Activated CD4-positive, alpha-beta memory T cell treated with anti-CD3 and anti-CD28 coated beads for 36 hours (primary cell): Measurements from ENCODE around the gene PDGFRA. TPM values are rescaled to one million over a fixed set of nuclear protein-coding genes. Genes with fewer than 3 reads are reported as not detected.
"Not testable (repeated sequence)": the region's sequence is repeated elsewhere in the genome, so short reads cannot be mapped to it uniquely, and the experiment has no call there.

ENCODE experiments used
- CTCF ChIA-PET: fragments of 350-600 bp; sonication (Branson Sonifier 250); formaldehyde crosslinking; loops from one replicate; lab custom pipeline; 2021; ENCODE audit warnings: antibody characterized with exemption, inconsistent platforms; lab: Charles Lee
- POLR2A ChIA-PET: fragments of 350-600 bp; sonication (Branson Sonifier 250); formaldehyde crosslinking; loops from one replicate; lab custom pipeline; 2021; ENCODE audit warnings: antibody characterized with exemption; lab: Charles Lee
- DNase-seq: peaks from one replicate; pipeline ENCODE4 v3.0.0-alpha.2; 2020
- H3K27ac Mint-ChIP-seq: one replicate; pipeline ENCODE4 v1.8.0; 2021; ENCODE audit warnings: mixed read lengths
- H3K27me3 Mint-ChIP-seq: one replicate; pipeline ENCODE4 v1.8.0; 2021; ENCODE audit warnings: mixed read lengths
- H3K36me3 Mint-ChIP-seq: one replicate; pipeline ENCODE4 v1.8.0; 2021; ENCODE audit warnings: mixed read lengths
- H3K4me1 Mint-ChIP-seq: one replicate; pipeline ENCODE4 v1.8.0; 2021; ENCODE audit warnings: low read depth, mixed read lengths
- H3K4me3 Mint-ChIP-seq: one replicate; pipeline ENCODE4 v1.8.0; 2021; ENCODE audit warnings: mild to moderate bottlenecking, mixed read lengths
- H3K9me3 Mint-ChIP-seq: one replicate; pipeline ENCODE4 v1.8.0; 2021; ENCODE audit warnings: mixed read lengths
- intact Hi-C: fragments of 100-400 bp; cut with micrococcal nuclease; formaldehyde crosslinking; loops from one replicate; pipeline ENCODE4 v1.15.1; 2023
- total RNA-seq, 2 experiments: library from RNA; stranded (reverse); gene quantifications; one replicate each; pipeline ENCODE4 v1.2.3, GENCODE V29; 2021

The PDGFRA gene
- total RNA-seq, 2 experiments from 2014 or later, result not detected

DNA sequence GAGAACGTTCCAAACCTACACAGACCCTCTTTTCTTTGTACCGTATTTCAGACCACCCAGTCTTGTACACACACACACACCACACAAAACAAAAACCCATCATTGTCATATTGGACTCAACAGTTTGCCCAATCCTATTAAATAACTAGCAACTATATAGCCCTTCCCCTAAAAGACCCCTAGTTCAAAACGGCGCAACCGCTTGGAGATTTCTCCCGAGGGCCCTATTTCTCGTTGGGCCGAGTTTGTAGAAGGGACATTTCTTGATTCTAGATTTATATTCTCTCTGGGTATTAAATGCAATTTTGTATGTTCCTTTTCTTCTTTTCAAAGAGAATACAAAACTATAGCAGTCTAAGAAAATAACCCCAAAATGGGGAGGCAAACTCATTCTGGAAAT, 547 bp upstream of the PDGFRA start:
- H3K36me3 Mint-ChIP-seq, result no peaks in the 10 kb centered on the region
- H3K27ac Mint-ChIP-seq, result no peak overlapping the region
- no peaks in the 10 kb centered on the region for H3K9me3 Mint-ChIP-seq
- ChIA-PET POLR2A (no interaction called here), CTCF (interaction anchor here (0.6 to 1.5 kb wide), 3 partner anchors 308 to 1682 kb away, joined by 3 to 4 read pairs (median 3); no protein-coding TSS in a partner anchor)
- H3K4me3 Mint-ChIP-seq, result peak overlapping the region; percentile 12
- peaks cover 81% of the 10 kb centered on the region for H3K27me3 Mint-ChIP-seq
- DNase-seq, result no peak
- H3K4me1 Mint-ChIP-seq, result peaks cover 46% of the 10 kb centered on the region
- intact Hi-C loops, result loop anchor here (2.0 kb wide), 1 partner anchor 1214 kb away; no protein-coding TSS in a partner anchor

DNA sequence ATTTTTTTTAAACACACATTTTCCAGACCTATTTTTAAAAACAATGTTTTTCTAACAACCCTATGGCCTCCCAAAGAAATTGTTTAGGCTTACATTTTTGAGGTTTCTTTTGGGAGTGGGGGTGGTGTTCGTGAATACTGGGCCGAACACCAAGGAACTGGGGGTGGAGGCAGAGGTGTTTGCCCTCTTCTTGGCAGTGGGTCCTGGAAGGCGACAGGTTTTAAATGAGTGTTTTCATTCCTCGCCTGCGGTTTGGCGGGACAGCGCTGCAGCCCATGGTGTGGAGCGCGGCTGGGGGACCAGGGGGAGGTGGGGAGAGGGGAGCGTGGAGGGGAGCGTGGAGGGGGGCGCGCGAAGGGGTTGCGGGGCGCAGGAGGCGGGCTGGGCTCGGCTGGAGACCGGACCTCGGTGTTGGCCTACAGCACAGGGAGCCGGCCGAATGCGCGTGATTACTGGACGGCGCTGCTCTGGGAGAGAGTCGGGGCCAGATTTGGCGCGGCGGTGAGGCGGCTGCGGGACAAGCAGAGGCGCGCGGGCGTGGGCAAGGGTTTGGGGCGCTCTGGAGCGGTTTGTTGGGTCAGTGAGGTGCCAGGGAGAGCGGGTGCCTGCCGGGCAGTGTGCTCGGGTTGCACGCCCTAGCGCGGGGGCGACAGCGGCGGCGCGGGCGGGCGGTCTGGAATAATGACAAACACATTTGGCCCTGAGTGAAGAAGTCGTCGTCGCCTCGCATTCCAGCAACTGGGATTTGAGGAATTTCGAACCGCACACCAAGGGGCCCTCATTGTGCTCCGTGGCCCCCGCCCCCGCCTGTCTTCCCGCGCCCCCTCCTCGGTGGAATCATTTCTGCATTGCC, 764 bp downstream of the PDGFRA start:
- H3K27ac Mint-ChIP-seq, result no peak overlapping the region
- CTCF ChIA-PET, result interaction anchor here (1.5 kb wide), 1 partner anchor 345 kb away, joined by 3 read pairs; no protein-coding TSS in a partner anchor
- POLR2A ChIA-PET, result interaction anchor here (0.6 kb wide), 1 partner anchor 880 kb away, joined by 4 read pairs; no protein-coding TSS in a partner anchor
- no peaks in the 10 kb centered on the region for H3K9me3 Mint-ChIP-seq
- peaks cover 50% of the 10 kb centered on the region for H3K4me1 Mint-ChIP-seq
- H3K4me3 Mint-ChIP-seq, result no peak overlapping the region
- H3K36me3 Mint-ChIP-seq, result no peaks in the 10 kb centered on the region
- no peak for DNase-seq
- H3K27me3 Mint-ChIP-seq, result peaks cover 77% of the 10 kb centered on the region
- intact Hi-C loops, result loop anchor here (2.0 to 5.0 kb wide), 6 partner anchors 298 to 1853 kb away; partner anchors contain the start of gene SCFD2

DNA sequence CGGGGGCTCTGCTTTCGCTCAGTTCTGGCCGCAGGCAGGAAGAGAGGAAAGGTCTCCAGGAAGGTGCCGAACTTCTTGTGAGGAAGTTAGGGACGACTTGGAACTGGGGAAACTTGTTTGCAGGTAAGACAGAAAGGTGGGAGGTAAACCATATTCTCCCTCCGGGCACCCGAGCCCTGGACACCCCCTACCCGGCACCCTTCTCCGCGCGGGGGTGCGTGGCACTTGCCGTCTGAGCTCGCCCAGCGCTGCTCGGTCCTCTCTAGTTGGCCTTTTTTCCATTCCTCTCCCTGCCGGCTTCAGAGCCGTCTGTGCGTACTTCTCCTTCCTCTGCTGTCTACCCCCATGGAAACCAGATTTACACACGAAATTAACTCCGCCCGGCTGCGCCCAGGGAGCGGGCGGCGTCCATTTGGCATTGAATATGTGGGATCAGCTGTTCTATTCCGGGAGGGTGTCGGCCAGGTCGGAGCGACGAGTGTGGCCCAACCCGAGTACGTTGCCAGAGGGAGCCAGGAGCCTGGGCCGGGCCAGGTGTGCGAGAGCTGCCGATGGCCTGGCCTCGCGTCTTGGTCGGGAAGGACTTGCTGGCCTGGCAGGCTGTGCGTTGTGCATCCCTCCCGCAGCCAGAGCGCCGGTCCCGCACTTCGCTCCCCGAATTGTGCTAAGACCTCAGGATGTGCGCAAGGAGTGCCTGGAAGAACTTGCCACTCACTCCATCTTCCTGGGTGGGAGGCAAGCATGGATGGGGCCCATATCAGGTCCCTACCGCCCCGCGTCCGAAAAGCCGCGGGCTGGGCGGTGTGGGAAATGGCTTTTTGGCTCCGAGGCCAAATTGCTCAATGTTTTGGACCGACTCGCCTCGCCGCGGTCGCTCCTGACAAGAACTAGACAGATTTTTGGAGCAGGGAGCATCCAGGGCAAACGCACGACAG, 1.7 kb downstream of the PDGFRA start:
- peaks cover 76% of the 10 kb centered on the region for H3K27me3 Mint-ChIP-seq
- peaks cover 47% of the 10 kb centered on the region for H3K4me1 Mint-ChIP-seq
- H3K27ac Mint-ChIP-seq, result no peak overlapping the region
- no peaks in the 10 kb centered on the region for H3K9me3 Mint-ChIP-seq
- no peaks in the 10 kb centered on the region for H3K36me3 Mint-ChIP-seq
- POLR2A ChIA-PET, result no interaction called here
- intact Hi-C loops, result loop anchor here (5.0 kb wide), 5 partner anchors 298 to 1853 kb away; partner anchors contain the start of gene SCFD2
- H3K4me3 Mint-ChIP-seq, result no peak overlapping the region
- CTCF ChIA-PET, result interaction anchor here (1.0 to 1.3 kb wide), 3 partner anchors 299 to 324 kb away, joined by 3 to 4 read pairs (median 4); no protein-coding TSS in a partner anchor
- no peak for DNase-seq

DNA sequence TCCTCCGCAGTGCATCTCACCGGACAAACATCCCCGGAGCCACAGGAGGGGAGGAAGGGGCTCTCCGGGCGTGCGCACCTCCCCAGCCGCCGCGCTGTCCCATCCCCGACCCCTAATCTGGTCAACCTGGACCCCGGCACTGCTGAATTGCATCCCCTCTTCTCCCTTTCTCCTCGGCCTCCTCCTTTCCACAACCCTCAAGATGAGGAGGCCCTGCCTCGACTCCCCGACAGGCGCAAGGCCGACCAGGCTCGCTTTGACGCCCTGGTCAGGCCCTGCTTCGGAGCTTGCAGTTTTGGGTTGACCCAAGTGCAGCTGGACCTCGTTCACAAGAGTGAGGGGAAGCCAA, 2.3 kb downstream of the PDGFRA start:
- Mint-ChIP-seq H3K4me1 (peaks cover 42% of the 10 kb centered on the region), H3K9me3 (no peaks in the 10 kb centered on the region), H3K27ac (no peak overlapping the region), H3K36me3 (no peaks in the 10 kb centered on the region), H3K27me3 (peaks cover 74% of the 10 kb centered on the region), H3K4me3 (no peak overlapping the region)
- intact Hi-C loops, result loop anchor here (5.0 kb wide), 5 partner anchors 299 to 1854 kb away; partner anchors contain the start of gene SCFD2
- ChIA-PET CTCF (interaction anchor here (1.0 to 3.8 kb wide), 4 partner anchors 13 to 325 kb away, joined by 3 to 49 read pairs (median 4); no protein-coding TSS in a partner anchor), POLR2A (no interaction called here)
- DNase-seq, result no peak

DNA sequence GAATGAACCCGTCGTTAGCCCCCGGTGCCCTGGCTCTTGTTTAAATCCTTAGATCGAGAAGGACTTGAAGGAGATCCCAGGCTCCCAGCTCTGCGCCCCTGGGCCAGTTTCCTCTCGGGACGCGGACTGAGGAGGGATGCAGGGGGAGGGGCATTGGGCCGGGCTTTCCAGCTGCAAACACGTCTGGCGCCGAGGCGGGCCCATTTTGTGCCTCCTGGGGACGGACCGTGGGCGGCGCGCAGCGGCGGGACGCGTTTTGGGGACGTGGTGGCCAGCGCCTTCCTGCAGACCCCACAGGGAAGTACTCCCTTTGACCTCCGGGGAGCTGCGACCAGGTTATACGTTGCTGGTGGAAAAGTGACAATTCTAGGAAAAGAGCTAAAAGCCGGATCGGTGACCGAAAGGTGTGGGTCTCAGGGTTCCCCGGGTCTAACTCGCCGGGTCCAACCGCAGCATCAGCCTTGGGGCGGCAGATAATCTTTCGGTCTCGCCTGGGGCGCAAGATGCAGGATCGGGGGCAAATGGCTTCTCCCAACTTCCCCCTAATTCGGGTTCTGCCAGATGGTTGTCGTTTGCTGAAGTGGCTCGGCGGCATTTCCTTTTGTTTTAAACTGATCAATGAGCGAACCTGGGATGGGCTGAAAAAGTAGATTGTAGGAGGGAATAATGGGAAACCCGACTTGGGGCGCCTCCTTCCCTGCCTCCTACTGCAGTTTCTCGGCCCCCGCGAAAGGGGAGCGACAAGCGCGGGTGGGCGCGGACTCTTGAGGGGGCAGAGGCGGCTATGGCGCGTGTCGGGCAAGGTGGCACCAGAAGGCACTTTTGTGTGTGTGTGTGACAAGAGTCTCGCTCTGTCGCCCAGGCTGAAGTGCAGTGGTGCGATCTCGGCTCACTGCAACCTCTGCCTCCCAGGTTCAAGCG, 2.9 kb downstream of the PDGFRA start:
- Mint-ChIP-seq H3K4me1 (peaks cover 37% of the 10 kb centered on the region), H3K27me3 (peaks cover 70% of the 10 kb centered on the region), H3K36me3 (no peaks in the 10 kb centered on the region), H3K4me3 (no peak overlapping the region), H3K9me3 (no peaks in the 10 kb centered on the region), H3K27ac (no peak overlapping the region)
- POLR2A ChIA-PET, result no interaction called here
- CTCF ChIA-PET, result interaction anchor here (0.8 to 4.4 kb wide), 31 partner anchors 9 to 1855 kb away, joined by 3 to 99 read pairs (median 7); no protein-coding TSS in a partner anchor
- no peak for DNase-seq
- intact Hi-C loops, result loop anchor here (2.0 to 5.0 kb wide), 6 partner anchors 129 to 1855 kb away; partner anchors contain the start of gene SCFD2

DNA sequence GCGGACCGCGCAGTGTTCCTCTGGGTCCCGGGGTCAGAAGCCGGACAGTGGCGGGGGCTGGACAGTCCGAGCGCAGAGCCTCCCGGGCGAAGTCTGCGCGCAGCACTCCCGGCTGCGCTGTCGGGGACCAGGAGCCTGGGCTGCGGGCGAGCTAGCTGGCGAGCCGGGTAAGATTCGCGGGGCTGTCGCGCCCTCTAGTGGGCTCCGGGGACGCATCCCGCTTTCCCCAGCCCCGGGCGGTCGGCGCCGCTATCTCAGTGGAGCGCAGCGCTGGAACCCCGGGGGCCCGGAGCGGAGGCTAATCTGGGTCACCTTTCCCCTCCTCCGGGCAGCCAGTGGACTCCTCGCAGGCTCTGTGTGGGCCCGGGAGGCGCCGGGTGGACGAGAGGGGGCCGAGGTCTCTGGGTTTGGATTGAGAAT, 4.2 kb downstream of the PDGFRA start:
- ChIA-PET POLR2A (interaction anchor here (0.5 to 1.2 kb wide), 2 partner anchors 325 to 1857 kb away, joined by 3 read pairs; no protein-coding TSS in a partner anchor), CTCF (interaction anchor here (0.8 to 4.4 kb wide), 62 partner anchors 8 to 1857 kb away, joined by 3 to 99 read pairs (median 4); partner anchors contain the start of genes KIT and SRD5A3)
- no peak overlapping the region for H3K27ac Mint-ChIP-seq
- no peaks in the 10 kb centered on the region for H3K9me3 Mint-ChIP-seq
- H3K27me3 Mint-ChIP-seq, result peaks cover 59% of the 10 kb centered on the region
- peak overlapping the region; percentile 63 for H3K4me3 Mint-ChIP-seq
- peak; percentile 85 for DNase-seq
- intact Hi-C loops, result loop anchor here (1.0 to 5.0 kb wide), 7 partner anchors 9 to 1856 kb away; partner anchors contain the start of gene SCFD2
- H3K36me3 Mint-ChIP-seq, result no peaks in the 10 kb centered on the region
- H3K4me1 Mint-ChIP-seq, result peaks cover 24% of the 10 kb centered on the region

DNA sequence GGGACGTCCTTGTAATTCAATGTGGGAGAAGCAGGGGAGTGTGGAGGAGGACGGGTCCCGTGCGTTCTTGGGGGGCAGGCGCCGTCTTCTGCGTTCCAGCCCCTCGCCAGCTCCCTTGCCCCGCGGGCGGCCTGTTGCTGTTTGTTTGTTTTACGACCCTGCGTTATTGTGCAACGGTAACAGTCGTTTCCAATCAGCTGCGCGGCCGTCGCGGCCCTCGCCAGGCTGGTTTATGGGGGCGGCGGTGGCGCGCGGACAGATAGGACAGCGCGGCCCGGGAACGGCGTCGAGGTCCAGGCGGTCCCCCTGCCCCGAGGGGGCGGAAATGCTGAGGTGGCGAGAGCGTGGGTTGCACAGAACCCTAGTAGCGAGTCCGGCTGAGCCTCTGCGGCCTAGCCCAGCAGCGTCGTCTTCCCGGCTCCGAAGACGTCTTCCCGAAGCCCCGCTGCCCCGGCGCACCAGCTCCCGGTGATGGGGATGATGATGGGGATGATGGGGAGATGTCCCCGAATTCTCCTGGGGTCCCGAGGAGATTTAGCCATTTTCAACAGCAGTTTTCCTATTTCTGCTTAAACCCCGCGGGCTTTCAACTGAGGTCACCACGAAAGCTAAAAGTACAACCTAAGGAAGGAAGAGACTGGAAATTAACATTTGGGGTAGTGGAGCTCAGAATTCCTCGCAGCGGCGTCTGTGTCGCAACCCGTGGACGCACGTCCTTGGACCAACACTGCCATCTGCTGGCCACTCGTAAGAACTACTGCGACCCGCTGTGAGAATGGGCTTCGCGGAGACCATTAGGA, 4.8 kb downstream of the PDGFRA start:
- H3K27me3 Mint-ChIP-seq, result peaks cover 53% of the 10 kb centered on the region
- peak overlapping the region; percentile 63 for H3K4me3 Mint-ChIP-seq
- no peaks in the 10 kb centered on the region for H3K36me3 Mint-ChIP-seq
- DNase-seq, result peak; percentile 72
- H3K9me3 Mint-ChIP-seq, result no peaks in the 10 kb centered on the region
- no peak overlapping the region for H3K27ac Mint-ChIP-seq
- ChIA-PET POLR2A (interaction anchor here (1.2 kb wide), 1 partner anchor 326 kb away, joined by 3 read pairs; no protein-coding TSS in a partner anchor), CTCF (interaction anchor here (0.5 to 4.4 kb wide), 73 partner anchors 7 to 1857 kb away, joined by 3 to 99 read pairs (median 4); partner anchors contain the start of genes CHIC2, KIT and SRD5A3)
- peaks cover 20% of the 10 kb centered on the region for H3K4me1 Mint-ChIP-seq
- intact Hi-C loops, result loop anchor here (1.0 to 5.0 kb wide), 9 partner anchors 10 to 1857 kb away; partner anchors contain the start of gene SCFD2

DNA sequence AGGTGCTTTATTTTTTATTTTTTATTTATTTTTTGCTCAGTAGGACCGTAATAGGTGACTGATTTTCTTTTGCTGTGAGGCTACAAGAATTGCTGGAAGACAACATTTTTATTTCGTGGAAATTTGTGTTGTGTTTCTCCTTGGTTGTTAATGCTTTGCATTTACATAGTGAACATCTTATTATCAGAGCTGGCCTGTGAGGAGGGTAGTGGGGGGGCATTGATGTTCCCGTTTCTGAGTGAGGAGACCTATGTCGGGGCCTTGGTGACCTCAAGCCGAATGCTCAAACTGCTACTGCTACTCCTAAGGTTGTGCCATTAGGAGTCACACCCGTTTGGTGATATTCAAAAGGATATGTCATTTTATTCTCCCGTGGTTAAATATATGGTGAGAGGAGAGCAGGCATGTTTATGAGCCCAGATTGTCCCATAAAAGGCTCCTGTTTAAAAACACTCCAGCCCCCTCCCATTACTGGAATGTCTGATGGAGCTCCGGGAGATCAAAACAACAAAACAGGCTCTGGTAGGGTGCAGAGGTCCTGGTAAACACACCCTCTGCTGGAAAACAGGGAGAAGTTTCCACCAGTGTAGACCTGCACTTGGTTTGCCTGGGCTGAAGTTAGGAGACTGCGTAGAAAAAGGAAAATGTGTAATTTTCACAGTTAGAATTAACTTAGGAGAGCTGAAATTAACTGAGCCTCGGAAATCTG, 5.6 kb downstream of the PDGFRA start:
- POLR2A ChIA-PET, result interaction anchor here (1.2 kb wide), 1 partner anchor 326 kb away, joined by 3 read pairs; no protein-coding TSS in a partner anchor
- Mint-ChIP-seq H3K36me3 (no peaks in the 10 kb centered on the region), H3K9me3 (no peaks in the 10 kb centered on the region), H3K4me3 (no peak overlapping the region), H3K4me1 (peaks cover 16% of the 10 kb centered on the region), H3K27me3 (peaks cover 45% of the 10 kb centered on the region), H3K27ac (no peak overlapping the region)
- CTCF ChIA-PET, result interaction anchor here (0.7 to 4.4 kb wide), 43 partner anchors 11 to 1858 kb away, joined by 3 to 99 read pairs (median 5); partner anchors contain the start of gene SRD5A3
- intact Hi-C loops, result loop anchor here (1.0 to 5.0 kb wide), 7 partner anchors 302 to 1857 kb away; partner anchors contain the start of gene SCFD2
- DNase-seq, result no peak

DNA sequence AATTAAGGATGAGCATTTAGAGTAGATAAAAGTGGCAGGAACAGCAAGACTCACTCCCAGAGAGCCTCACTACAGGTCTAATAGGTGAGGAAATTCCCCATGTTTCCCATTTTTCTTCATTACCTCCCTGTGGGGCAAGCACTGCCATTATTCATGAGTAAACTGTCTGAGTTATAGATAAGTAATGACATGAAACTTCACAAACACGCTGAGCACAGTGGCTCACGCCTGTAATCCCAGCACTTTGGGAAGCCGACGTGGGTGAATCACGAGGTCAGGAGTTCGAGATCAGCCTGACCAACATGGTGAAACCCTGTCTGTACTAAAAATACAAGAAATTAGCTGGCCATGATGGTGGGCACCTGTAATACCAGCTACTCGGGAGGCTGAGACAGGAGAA, 7.2 kb downstream of the PDGFRA start:
- DNase-seq, H3K36me3 Mint-ChIP-seq, H3K9me3 Mint-ChIP-seq, POLR2A ChIA-PET, intact Hi-C loops, H3K4me1 Mint-ChIP-seq, H3K27ac Mint-ChIP-seq, H3K4me3 Mint-ChIP-seq: not testable (repeated sequence)
- CTCF ChIA-PET, result interaction anchor here (1.1 to 4.4 kb wide), 3 partner anchors 305 to 563 kb away, joined by 3 to 99 read pairs (median 96); no protein-coding TSS in a partner anchor
- peaks cover 32% of the 10 kb centered on the region for H3K27me3 Mint-ChIP-seq
